Measurements from ENCODE around the gene ABCB11. TPM values are rescaled to one million over a fixed set of nuclear protein-coding genes. Genes with fewer than 3 reads are reported as not detected.
A peak's percentile ranks its signal among the peaks of the same experiment; 100 is the strongest.

The ABCB11 gene
- total and polyA plus RNA-seq, 9 of the 15 experiments (the other 6 are each of a cell fraction or from before 2014, with no cell fraction given), result 0.04 to 0.51 (median 0.10) TPM; not detected in 1

- TF ChIP-seq MECOM (CRISPR knock-in tag; IDR thresholded peaks at IDR 0.05), result peak; percentile 80
- peak; percentile 85; the same call in 1 of the 2 replicates for TF ChIP-seq OTX1 (CRISPR knock-in tag; IDR thresholded peaks at IDR 0.05)
- TF ChIP-seq MEF2D (tag; conservative IDR thresholded peaks at IDR 0.05; ENCODE audit: low read depth), result peak; percentile 93; the same call in 1 of the 2 replicates
- peak; percentile 56 for TF ChIP-seq VEZF1 (CRISPR knock-in tag; IDR thresholded peaks at IDR 0.05)
- no peak for TF ChIP-seq EWSR1 (IDR thresholded peaks at IDR 0.05; ENCODE audit: borderline replicate concordance, low read depth, partially characterized antibody)
- TF ChIP-seq NFXL1 (CRISPR knock-in tag; IDR thresholded peaks at IDR 0.05), result 0 out of 2 replicates have a peak, but pooled peaks have one; percentile 56
- no peak for TF ChIP-seq ZBTB8A (IDR thresholded peaks at IDR 0.05; ENCODE audit: partially characterized antibody)
- TF ChIP-seq ATF2 (CRISPR knock-in tag; IDR thresholded peaks at IDR 0.05), result no peak
- 0 out of 2 replicates have a peak, but pooled peaks have one; percentile 38 for TF ChIP-seq CAMTA2 (CRISPR knock-in tag; conservative IDR thresholded peaks at IDR 0.05)
- peak; percentile 94 for TF ChIP-seq HMBOX1 (IDR thresholded peaks at IDR 0.05)
- TF ChIP-seq STAT5A (IDR thresholded peaks at IDR 0.05; ENCODE audit: borderline replicate concordance, low read length), result peak; percentile 96
- no peak for TF ChIP-seq CTCFL (IDR thresholded peaks at IDR 0.05; ENCODE audit: borderline replicate concordance, insufficient read depth, low read depth, low read length, poor library complexity, severe bottlenecking)
- no peak for TF ChIP-seq SP2 (IDR thresholded peaks at IDR 0.05; ENCODE audit: extremely low read depth, low read depth, low read length, poor library complexity, severe bottlenecking)
- peak; percentile 96 for TF ChIP-seq ATF7 (IDR thresholded peaks at IDR 0.05)
- TF ChIP-seq HOXB6 (CRISPR knock-in tag; IDR thresholded peaks at IDR 0.05; ENCODE audit: borderline replicate concordance), result no peak
- TF ChIP-seq TEAD1 (CRISPR knock-in tag; IDR thresholded peaks at IDR 0.05), result peak; percentile 76 to 90; a peak in 3 of 4 replicates
- peak; percentile 53; the same call in 1 of the 2 replicates for TF ChIP-seq GABPB1 (CRISPR knock-in tag; IDR thresholded peaks at IDR 0.05)
- no peak for TF ChIP-seq ZNF445 (CRISPR knock-in tag; IDR thresholded peaks at IDR 0.05; ENCODE audit: low read depth)
- no peak for TF ChIP-seq XRCC4 (IDR thresholded peaks at IDR 0.05; ENCODE audit: extremely low read depth, insufficient read depth, insufficient read length)
- TF ChIP-seq ZNF512 (tag; IDR thresholded peaks at IDR 0.05), result no peak
Observed at GRCh38 chr2:168935810-168936581, 95.1 kb downstream of the ABCB11 start (continued).
